GM21717 (cell line): ENCODE results near the gene CASS4.

Experiments
- ATAC-seq: cut with Tn5 transposase; IDR thresholded peaks from one replicate; pipeline ENCODE4 v1.9.1; 2021; ENCODE audit warnings: mild to moderate bottlenecking, moderate library complexity; ENCODE audit not compliant: unreplicated experiment

The CASS4 gene

DNA sequence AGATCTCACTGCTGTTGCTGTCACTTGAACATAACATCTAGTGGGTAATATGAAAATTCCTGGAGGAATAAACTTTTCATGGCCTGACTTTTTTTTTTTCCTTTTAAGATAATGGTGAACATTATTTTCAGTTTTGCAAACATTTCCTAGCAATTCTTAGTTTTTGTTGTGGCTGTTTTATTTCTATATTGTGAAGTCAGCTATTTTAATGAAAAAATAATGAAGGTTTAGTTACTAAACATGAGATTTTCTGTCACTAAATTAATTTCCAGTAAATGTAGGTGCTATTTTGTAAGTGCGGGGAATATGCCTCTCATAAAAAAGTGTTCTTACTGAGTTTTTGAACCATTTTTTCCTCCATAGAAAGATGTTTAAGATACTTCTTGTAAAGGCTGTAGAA is 89.1 kb downstream of the CASS4 start:
- no peak for ATAC-seq

DNA sequence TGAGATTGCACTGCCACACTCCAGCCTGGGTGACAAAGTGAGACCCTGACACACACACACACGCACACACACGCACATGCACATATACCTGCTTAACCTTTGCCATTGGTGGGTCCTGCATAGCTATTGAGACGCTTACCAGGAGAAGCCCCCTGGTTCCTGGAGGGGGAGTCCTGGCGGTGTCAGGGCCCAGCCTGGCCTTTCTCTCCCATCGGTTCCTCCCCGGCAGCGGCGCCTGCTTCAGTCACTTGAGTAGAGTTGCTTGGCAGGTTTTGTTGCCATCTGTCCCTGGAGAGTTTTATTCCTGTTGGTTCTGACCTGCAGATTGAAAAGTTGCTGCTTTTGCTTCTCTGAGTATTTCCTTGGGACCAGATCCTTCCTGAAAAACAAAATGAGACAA is 91.9 kb downstream of the CASS4 start:
- ATAC-seq: no peak

DNA sequence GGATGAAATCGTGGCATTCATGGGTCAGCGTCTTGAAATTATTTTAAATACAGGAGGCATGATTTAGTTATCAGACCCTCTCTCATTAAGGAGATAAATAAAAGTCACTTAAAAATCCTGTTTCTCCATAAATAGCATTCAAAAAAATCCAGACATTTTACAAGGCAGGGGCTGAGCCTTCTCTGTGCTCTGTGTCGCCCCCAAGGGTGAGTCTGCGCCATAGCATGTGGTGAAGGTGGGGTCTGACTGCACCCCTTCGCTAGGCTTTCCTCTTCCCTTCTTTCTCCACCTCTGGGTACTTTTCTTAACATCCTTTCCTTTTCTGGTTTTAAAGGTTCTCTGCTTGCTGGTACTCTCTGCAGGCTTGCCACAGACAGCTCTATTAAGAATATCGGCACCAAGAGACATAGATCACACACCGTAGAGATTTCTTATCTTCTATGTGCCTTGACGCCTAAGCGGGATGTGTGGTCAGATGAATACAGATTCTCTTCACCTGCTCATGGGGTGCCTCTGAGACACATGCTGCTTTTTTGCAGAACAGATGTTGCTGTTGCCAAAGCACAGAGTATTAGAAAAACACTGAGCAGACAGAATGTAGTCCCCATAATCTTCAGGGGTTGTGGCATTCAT is 92.4 kb downstream of the CASS4 start:
- ATAC-seq: no peak

DNA sequence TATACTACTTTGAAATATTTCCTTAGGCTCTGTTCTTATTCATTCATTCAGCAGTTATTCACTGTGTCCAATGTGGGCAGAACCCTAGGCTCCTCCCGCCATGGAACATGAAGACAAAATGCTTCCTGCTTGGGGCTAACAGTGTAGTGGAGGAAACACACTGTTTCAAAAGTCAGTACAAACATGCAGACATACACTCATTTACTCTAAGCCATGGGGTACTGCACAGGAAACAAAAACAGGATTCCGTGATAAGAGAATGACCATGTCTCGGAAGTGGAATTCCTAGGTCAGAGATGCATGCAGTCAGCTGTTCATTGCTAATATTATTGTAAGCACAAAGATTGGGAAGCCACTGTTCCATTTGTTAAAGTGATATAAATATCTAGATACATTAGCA is 94.0 kb downstream of the CASS4 start:
- ATAC-seq: no peak
